ENCODE measurements around the gene ADRA1B.
A peak's percentile ranks its signal among the peaks of the same experiment; 100 is the strongest.

Gene ADRA1B

GRCh38 chr5:160020964-160021363, 104.7 kb downstream of the ADRA1B start:
- DNase-seq (ENCODE audit: low read depth), result no peak

DNA sequence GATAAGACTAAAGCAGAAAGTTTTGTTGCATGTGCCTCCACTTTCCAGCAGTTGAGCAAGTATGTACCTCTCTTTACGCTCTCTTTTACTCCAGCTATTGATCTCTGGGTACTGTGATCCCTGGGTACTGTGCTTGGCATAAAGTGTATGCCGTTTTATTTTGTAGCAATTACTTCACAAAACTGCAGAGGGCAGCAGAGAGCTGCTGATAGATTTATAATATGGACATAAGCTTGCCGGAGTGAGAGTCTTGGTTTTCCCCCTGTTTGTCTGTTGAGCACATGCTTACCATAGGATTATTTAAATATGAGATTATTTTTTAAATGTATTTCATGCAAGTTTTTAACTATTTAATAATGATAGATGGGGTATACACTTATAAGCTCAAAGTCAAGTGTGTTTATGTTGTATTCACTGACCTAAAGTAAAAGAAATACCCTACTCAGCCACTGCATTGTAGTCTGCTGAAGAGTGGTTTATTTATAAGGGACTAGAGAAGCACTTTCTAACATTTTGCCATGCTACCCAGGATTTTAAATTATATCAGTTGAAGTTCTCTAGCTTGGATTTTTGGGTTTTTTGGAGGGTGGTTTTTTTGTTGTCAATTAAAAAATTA, 105.7 kb downstream of the ADRA1B start:
- DNase-seq (ENCODE audit: low read depth), result peak; percentile 30

Data from T-helper 22 cell (primary cell).